H1 (cell line): ENCODE data around the gene HMCN2. TPM values are rescaled to one million over a fixed set of nuclear protein-coding genes. Genes with fewer than 3 reads are reported as not detected.

Experiments used
- BACH1 ChIP-seq: IDR thresholded peaks from 2 replicates; pipeline ENCODE4 v1.6.1; 2012; ENCODE audit warnings: low read length, improper control_type of control experiment
- KDM5A ChIP-seq: fragments of 200-600 bp; IDR thresholded peaks from 2 replicates; pipeline ENCODE4 v1.7.1; 2012; ENCODE audit warnings: mild to moderate bottlenecking, low read length, inconsistent platforms, mixed read lengths
- MAFK ChIP-seq: IDR thresholded peaks from 2 replicates; pipeline ENCODE4 v1.6.1; 2012; ENCODE audit warnings: low read depth, mild to moderate bottlenecking, improper control_type of control experiment, low read length
- PHF8 ChIP-seq: fragments of 200-600 bp; sonication (generic); conservative IDR thresholded peaks from 2 replicates; pipeline ENCODE4 v1.7.1; 2012; ENCODE audit warnings: low read depth, mild to moderate bottlenecking, inconsistent platforms, low read length, moderate library complexity
- polyA plus RNA-seq, 7 experiments: library from polyadenylated mRNA; depleted of rRNA in 3 of 7; stranded (reverse) in 5 of 7; unstranded in 2 of 7; fragments of >200 nt in 5 of 7; fragments of 200-250 nt in 2 of 7; gene quantifications; 1 replicate in 5 of 7; 2 replicates in 1 of 7; 4 replicates in 1 of 7; pipeline versions ENCODE4 v1.2.1 to v1.2.3, GENCODE V29; 2011 to 2013; ENCODE audit warnings: missing spikeins in 2 of 7, mixed read lengths in 2 of 7
- total RNA-seq: library from RNA; stranded (reverse); fragmentation: NEBNext Ultra II Directional; extraction: Animal tissue kit (Norgen Biotek cat#: 25700); gene quantifications from 2 replicates; pipeline ENCODE4 v1.2.1, GENCODE V29; 2021

HMCN2 gene
- total and polyA plus RNA-seq, 2 of the 8 experiments (the other 6 are each of a cell fraction or from before 2014, with no cell fraction given): 5.0 to 9.1 TPM

- TF ChIP-seq BACH1 (no peak), PHF8 (no peak), MAFK (no peak), KDM5A (no peak)
Observed at GRCh38 chr9:130313103-130313858, 47.7 kb downstream of the HMCN2 start (continued).
